Measurements from ENCODE around the gene KRT36. TPM values are rescaled to one million over a fixed set of nuclear protein-coding genes. Genes with fewer than 3 reads are reported as not detected.

KRT36 gene
- total RNA-seq: not detected in 2 replicates

GRCh38 chr17:41489531-41489930 lies at the start of gene KRT36:
KRT36 (minus strand) TSS chr17:41489910; CDS start chr17:41489864, 46 bp downstream.

DNA sequence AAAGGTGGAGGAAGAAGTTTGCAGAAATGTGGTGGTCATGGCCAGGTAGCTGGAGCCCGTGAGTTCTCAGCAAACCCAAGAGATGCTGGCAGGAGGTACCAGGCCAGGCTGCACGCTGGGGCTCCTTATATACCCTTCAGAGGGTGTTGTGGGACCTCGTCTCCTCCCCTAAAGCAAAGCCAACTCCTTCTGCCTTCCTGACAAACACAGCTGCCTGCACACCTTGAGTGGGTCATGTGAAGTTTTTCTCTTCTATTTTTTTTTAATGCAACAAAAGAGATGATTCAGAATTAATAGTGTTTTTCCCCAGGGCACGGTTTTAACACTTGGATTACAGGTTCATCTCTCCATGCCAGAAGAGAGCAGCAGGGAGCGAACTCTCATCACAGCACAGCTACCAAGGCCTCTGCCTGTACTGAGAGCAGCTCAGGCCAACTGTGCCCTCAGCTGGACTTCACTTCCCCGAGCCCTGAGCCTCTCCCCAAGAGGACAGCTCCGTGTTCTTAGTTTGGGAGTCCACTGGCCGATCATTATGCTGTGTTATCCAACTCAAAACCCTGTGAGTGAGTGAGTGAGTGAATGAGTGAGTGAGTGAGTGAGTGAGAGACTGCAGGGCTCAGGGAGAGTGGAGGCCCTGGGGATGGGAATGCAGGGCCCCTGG lies 29.2 kb upstream of the KRT36 start, which contains the start of gene KRT15:
Gene KRT15, minus strand, starts transcription at position 102 of the 661 bp plus-strand sequence. Its CDS starts 63 bp downstream, at position 39.

GRCh38 chr17:41505007-41505808 lies 15.5 kb upstream of the KRT36 start, which contains the start of gene KRT13:
KRT13 (minus strand) TSS chr17:41505612; CDS start chr17:41505550, 62 bp downstream.

GRCh38 chr17:41481036-41481435 lies 8.7 kb downstream of the KRT36 start, which contains the start of gene KRT35:
KRT35 (minus strand) TSS chr17:41481151; CDS start chr17:41481097, 54 bp downstream.

GRCh38 chr17:41466988-41467387 lies 22.7 kb downstream of the KRT36 start, which contains the start of gene KRT32:
KRT32 (minus strand) TSS chr17:41467386; CDS start chr17:41467325, 61 bp downstream.

GRCh38 chr17:41440531-41441033 lies 49.1 kb downstream of the KRT36 start, which contains the start of gene KRT38:
KRT38 (minus strand) TSS chr17:41440983; CDS start chr17:41440921, 62 bp downstream.

Other genes with a start within 250 kb of the KRT36 start
- not detected in 2 replicates for gene KRTAP9-4, start 240.2 kb downstream of the KRT36 start, total RNA-seq
- not detected in 2 replicates for gene KRTAP9-9, start 234.5 kb downstream of the KRT36 start, total RNA-seq
- not detected in 2 replicates for gene KRTAP9-6, start 224.5 kb downstream of the KRT36 start, total RNA-seq
- gene KRTAP9-7, start 214.2 kb downstream of the KRT36 start, total RNA-seq: not detected in 2 replicates
- not detected in 2 replicates for gene KRTAP29-1, start 187.1 kb downstream of the KRT36 start, total RNA-seq
- not detected in 2 replicates for gene KRTAP16-1, start 180.6 kb downstream of the KRT36 start, total RNA-seq
- gene KRTAP17-1, start 174.2 kb downstream of the KRT36 start, total RNA-seq: not detected in 2 replicates
- 0.28 and 0.68 TPM in 2 replicates for gene KRT33A, start 139.1 kb downstream of the KRT36 start, total RNA-seq
- 1.1 and 59.1 TPM in 2 replicates for gene KRT33B, start 120.1 kb downstream of the KRT36 start, total RNA-seq
- 1.00 and 2.7 TPM in 2 replicates for gene KRT34, start 107.6 kb downstream of the KRT36 start, total RNA-seq
- 0.14 and 0.34 TPM in 2 replicates for gene KRT31, start 92.3 kb downstream of the KRT36 start, total RNA-seq
- 2.1 TPM in 1 of 2 replicates, not detected in the other for gene KRT37, start 65.3 kb downstream of the KRT36 start, total RNA-seq
- gene KRT38, start 48.9 kb downstream of the KRT36 start, total RNA-seq: 0.07 TPM in 1 of 2 replicates, not detected in the other
- gene KRT32, start 22.5 kb downstream of the KRT36 start, total RNA-seq: not detected in 2 replicates
- gene KRT35, start 8.8 kb downstream of the KRT36 start, total RNA-seq: not detected in 2 replicates
- 6.5 and 231 TPM in 2 replicates for gene KRT13, start 15.7 kb upstream of the KRT36 start, total RNA-seq
- 38.3 and 63.4 TPM in 2 replicates for gene KRT15, start 29.0 kb upstream of the KRT36 start, total RNA-seq
- gene KRT19, start 38.4 kb upstream of the KRT36 start, total RNA-seq: 637 and 3,236 TPM in 2 replicates
- gene KRT9, start 82.1 kb upstream of the KRT36 start, total RNA-seq: 0.21 and 0.34 TPM in 2 replicates
- 254 and 1,560 TPM in 2 replicates for gene KRT14, start 97.0 kb upstream of the KRT36 start, total RNA-seq
- gene KRT16, start 122.9 kb upstream of the KRT36 start, total RNA-seq: 2,627 and 3,653 TPM in 2 replicates
- 27,930 and 28,043 TPM in 2 replicates for gene KRT17, start 134.7 kb upstream of the KRT36 start, total RNA-seq
- 140 and 223 TPM in 2 replicates for gene EIF1, start 199.0 kb upstream of the KRT36 start, total RNA-seq
- 1.0 TPM in 1 of 2 replicates, not detected in the other for gene GAST, start 222.4 kb upstream of the KRT36 start, total RNA-seq
- 1.4 and 5.1 TPM in 2 replicates for gene HAP1, start 244.7 kb upstream of the KRT36 start, total RNA-seq

Measured in nasal cavity respiratory epithelium epithelial cell of viscerocranial mucosa (primary cell).